Keratinocyte (primary cell): ENCODE measurements around the gene TMEM242.

Source experiments
- EZH2 ChIP-seq: IDR thresholded peaks from one replicate; pipeline ENCODE4 v1.6.1; 2012; ENCODE audit warnings: inconsistent platforms, mild to moderate bottlenecking, low read length, moderate library complexity
- TF ChIP-seq, protein P1 (sequence below), 3 experiments: IDR thresholded peaks in 1 of 3; conservative IDR thresholded peaks in 1 of 3; optimal IDR thresholded peaks in 1 of 3; 2 replicates in 2 of 3; 3 replicates in 1 of 3; pipeline versions ENCODE3 to v1.5.1; 2011; ENCODE audit warnings: low read length in 3 of 3, mild to moderate bottlenecking in 3 of 3, moderate library complexity in 2 of 3, control low read depth in 1 of 3, inconsistent platforms in 1 of 3; ENCODE audit not compliant: insufficient read depth in 2 of 3; ENCODE audit errors: extremely low read depth in 1 of 3

DNA sequence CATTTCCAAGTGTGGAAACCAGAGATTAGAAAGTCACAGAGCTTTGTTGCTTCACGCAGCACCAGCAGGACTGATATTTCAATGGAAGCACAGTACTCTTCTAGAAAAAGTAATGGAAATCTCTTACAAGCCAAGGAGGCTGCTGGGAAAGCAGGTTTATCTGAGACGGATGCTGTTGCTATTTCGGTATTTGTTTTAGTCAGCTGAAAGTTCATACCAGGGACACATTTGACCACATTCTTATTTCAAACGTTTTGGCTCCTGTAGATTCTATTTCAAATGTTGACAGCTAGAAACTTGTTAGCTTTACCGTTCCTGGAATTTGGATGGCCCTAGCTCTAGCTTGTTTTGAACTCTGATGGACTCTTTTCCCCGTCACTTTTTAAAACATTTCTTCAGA is 3.7 kb upstream of the TMEM242 start:
- TF ChIP-seq, protein P1, sequence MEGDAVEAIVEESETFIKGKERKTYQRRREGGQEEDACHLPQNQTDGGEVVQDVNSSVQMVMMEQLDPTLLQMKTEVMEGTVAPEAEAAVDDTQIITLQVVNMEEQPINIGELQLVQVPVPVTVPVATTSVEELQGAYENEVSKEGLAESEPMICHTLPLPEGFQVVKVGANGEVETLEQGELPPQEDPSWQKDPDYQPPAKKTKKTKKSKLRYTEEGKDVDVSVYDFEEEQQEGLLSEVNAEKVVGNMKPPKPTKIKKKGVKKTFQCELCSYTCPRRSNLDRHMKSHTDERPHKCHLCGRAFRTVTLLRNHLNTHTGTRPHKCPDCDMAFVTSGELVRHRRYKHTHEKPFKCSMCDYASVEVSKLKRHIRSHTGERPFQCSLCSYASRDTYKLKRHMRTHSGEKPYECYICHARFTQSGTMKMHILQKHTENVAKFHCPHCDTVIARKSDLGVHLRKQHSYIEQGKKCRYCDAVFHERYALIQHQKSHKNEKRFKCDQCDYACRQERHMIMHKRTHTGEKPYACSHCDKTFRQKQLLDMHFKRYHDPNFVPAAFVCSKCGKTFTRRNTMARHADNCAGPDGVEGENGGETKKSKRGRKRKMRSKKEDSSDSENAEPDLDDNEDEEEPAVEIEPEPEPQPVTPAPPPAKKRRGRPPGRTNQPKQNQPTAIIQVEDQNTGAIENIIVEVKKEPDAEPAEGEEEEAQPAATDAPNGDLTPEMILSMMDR (optimal IDR thresholded peaks at IDR 0.05 in 1 of 3, IDR thresholded peaks at IDR 0.05 in 1 of 3, conservative IDR thresholded peaks at IDR 0.05 in 1 of 3; ENCODE audit: extremely low read depth in 1 of 3, insufficient read depth in 2 of 3, low read length in 3 of 3) = no peak
- no peak for TF ChIP-seq EZH2
